Sciatic nerve (tissue), 2 donors: ENCODE data around the gene AQP7. TPM values are rescaled to one million over a fixed set of nuclear protein-coding genes. Genes with fewer than 3 reads are reported as not detected.
A peak's percentile ranks its signal among the peaks of the same experiment; 100 is the strongest.
"Not testable (repeated sequence)": the region's sequence is repeated elsewhere in the genome, so short reads cannot be mapped to it uniquely, and the experiment has no call there.

Source experiments
- ATAC-seq: fragments of 200-7000 bp; cut with Tn5 transposase; one replicate; pipeline ENCODE4 v1.9.1; 2020; ENCODE audit warnings: mild to moderate bottlenecking, moderate library complexity
- DNase-seq: peaks from one replicate; pipeline ENCODE4 v3.0.0-alpha.2; 2020; ENCODE audit warnings: low spot score
- intact Hi-C: fragments of 100-400 bp; cut with DNase I; formaldehyde crosslinking; loops from one replicate; pipeline ENCODE4 v1.14.2; 2022
- total RNA-seq: library from RNA; stranded (reverse); fragmentation: NEBNext Ultra II Directional; extraction: Animal tissue kit (Norgen Biotek cat#: 25700); gene quantifications from one replicate; pipeline ENCODE4 v1.2.1, GENCODE V29; 2021
- donor health status: DM: no; HTN: no; CAD: no.
- donor health status: DM: no; HTN: no; CAD: no.

AQP7 gene
- total RNA-seq, 1 donor from 2014 or later, result 36.7 TPM

GRCh38 chr9:33435821-33436277 is 33.5 kb upstream of the AQP7 start:
- no peak for ATAC-seq
- intact Hi-C loops, result no loop called here
- DNase-seq, result no peak

- DNase-seq (no peak), ATAC-seq (peak; percentile 13)
- intact Hi-C loops, result no loop called here
These were observed 32.1 kb upstream of the AQP7 start for GRCh38 chr9:33434317-33435105.

- DNase-seq, result no peak
- intact Hi-C loops, result no loop called here
- ATAC-seq, result no peak
These were observed 31.5 kb upstream of the AQP7 start for GRCh38 chr9:33433871-33434270.

- ATAC-seq (no peak), DNase-seq (no peak)
- intact Hi-C loops, result no loop called here
These were observed 29.1 kb upstream of the AQP7 start for GRCh38 chr9:33431420-33431819.

- intact Hi-C loops, result no loop called here
- ATAC-seq, result no peak
These were observed 28.6 kb upstream of the AQP7 start for GRCh38 chr9:33430942-33431341.

GRCh38 chr9:33429256-33429985 is 27.1 kb upstream of the AQP7 start:
- no peak for ATAC-seq
- DNase-seq, result no peak

More at GRCh38 chr9:33430942-33431341, 28.6 kb upstream of the AQP7 start:
- no peak for DNase-seq

GRCh38 chr9:33426843-33427293 is 24.5 kb upstream of the AQP7 start:
- ATAC-seq (no peak), DNase-seq (no peak)
- intact Hi-C loops, result no loop called here

More at GRCh38 chr9:33429256-33429985, 27.1 kb upstream of the AQP7 start:
- intact Hi-C loops, result no loop called here

GRCh38 chr9:33425128-33425533 is 22.8 kb upstream of the AQP7 start:
- intact Hi-C loops, result no loop called here
- DNase-seq (no peak), ATAC-seq (no peak)

- ATAC-seq, intact Hi-C loops, DNase-seq: not testable (repeated sequence)
These were observed 22.1 kb upstream of the AQP7 start for GRCh38 chr9:33424492-33424891.

- DNase-seq, ATAC-seq, intact Hi-C loops: not testable (repeated sequence)
These were observed 21.7 kb upstream of the AQP7 start for GRCh38 chr9:33424043-33424442.

- intact Hi-C loops, result no loop called here
- no peak for ATAC-seq
- no peak for DNase-seq
These were observed 17.4 kb upstream of the AQP7 start for GRCh38 chr9:33419708-33420303.

GRCh38 chr9:33418090-33418489 is 15.7 kb upstream of the AQP7 start:
- DNase-seq, result no peak
- no peak for ATAC-seq
- intact Hi-C loops, result no loop called here

GRCh38 chr9:33416996-33417395 is 14.6 kb upstream of the AQP7 start:
- intact Hi-C loops, result no loop called here
- ATAC-seq, result no peak
- no peak for DNase-seq

- intact Hi-C loops, result no loop called here
- ATAC-seq, result peak; percentile 77
- DNase-seq, result peak; percentile 79
These were observed 13.2 kb upstream of the AQP7 start for GRCh38 chr9:33415501-33416038.

- no peak for ATAC-seq
- intact Hi-C loops, result no loop called here
These were observed 12.6 kb upstream of the AQP7 start for GRCh38 chr9:33414889-33415500.

GRCh38 chr9:33414268-33414667 is 11.9 kb upstream of the AQP7 start:
- ATAC-seq (no peak), DNase-seq (no peak)
- intact Hi-C loops, result no loop called here

More at GRCh38 chr9:33414889-33415500, 12.6 kb upstream of the AQP7 start:
- DNase-seq, result no peak

- intact Hi-C loops, result no loop called here
- DNase-seq, result no peak
- ATAC-seq, result peak; percentile 22
These were observed 5.7 kb upstream of the AQP7 start for GRCh38 chr9:33408087-33408486.

GRCh38 chr9:33407061-33407460 is 4.7 kb upstream of the AQP7 start:
- DNase-seq (no peak), ATAC-seq (no peak)
- intact Hi-C loops, result no loop called here

- intact Hi-C loops, result no loop called here
- ATAC-seq (peak; percentile 46), DNase-seq (no peak)
These were observed 2.5 kb upstream of the AQP7 start for GRCh38 chr9:33404788-33405362.
